Mesenchymal stem cell (in vitro differentiated cells and primary cell): ENCODE results near the gene CEACAM5.

Experiments
- DNase-seq: peaks from one replicate; pipeline ENCODE4 v3.0.0-alpha.2; 2013
- H2AFZ ChIP-seq: one replicate; pipeline ENCODE4 v1.6.1; 2013; ENCODE audit warnings: low read depth, mild to moderate bottlenecking, control low read depth, inconsistent platforms, low read length, moderate library complexity
- H2AK5ac ChIP-seq: 2 replicates; pipeline ENCODE4 v1.6.1; 2013; ENCODE audit warnings: low read length, moderate library complexity, mild to moderate bottlenecking, inconsistent platforms; ENCODE audit not compliant: severe bottlenecking
- H2BK120ac ChIP-seq: one replicate; pipeline ENCODE4 v1.6.1; 2013; ENCODE audit warnings: low read depth, mild to moderate bottlenecking, inconsistent platforms, low read length, moderate library complexity
- H2BK12ac ChIP-seq, 2 experiments: one replicate each; pipeline ENCODE4 v1.6.1; 2013; ENCODE audit warnings: inconsistent platforms in 2 of 2, low read length in 2 of 2, mild to moderate bottlenecking in 2 of 2, moderate library complexity in 2 of 2, control low read depth in 1 of 2
- H2BK15ac ChIP-seq: one replicate; pipeline ENCODE4 v1.6.1; 2013; ENCODE audit warnings: mild to moderate bottlenecking, low read depth, inconsistent platforms; ENCODE audit not compliant: poor library complexity, severe bottlenecking
- H2BK5ac ChIP-seq: 2 replicates; pipeline ENCODE4 v1.6.1; 2013; ENCODE audit warnings: low read depth, mild to moderate bottlenecking, low read length, control low read depth, inconsistent platforms; ENCODE audit not compliant: poor library complexity, severe bottlenecking
- H3K14ac ChIP-seq, 2 experiments: one replicate each; pipeline ENCODE4 v1.6.1; 2013; ENCODE audit warnings: inconsistent platforms in 2 of 2, low read length in 2 of 2, control low read depth in 1 of 2, mild to moderate bottlenecking in 1 of 2, moderate library complexity in 1 of 2
- H3K18ac ChIP-seq, 2 experiments: one replicate each; pipeline ENCODE4 v1.6.1; 2013; ENCODE audit warnings: inconsistent platforms in 2 of 2, low read length in 2 of 2, control low read depth in 1 of 2, low read depth in 1 of 2, mild to moderate bottlenecking in 1 of 2
- H3K23ac ChIP-seq, 2 experiments: one replicate each; pipeline ENCODE4 v1.6.1; 2013; ENCODE audit warnings: inconsistent platforms in 2 of 2, low read length in 2 of 2, mild to moderate bottlenecking in 2 of 2, moderate library complexity in 2 of 2, control low read depth in 1 of 2
- H3K27ac ChIP-seq: 2 replicates; pipeline ENCODE4 v1.5.1; 2013; ENCODE audit warnings: mild to moderate bottlenecking, moderate library complexity, low read length, control low read depth, inconsistent platforms; ENCODE audit not compliant: poor library complexity, severe bottlenecking
- H3K27me3 ChIP-seq, 2 experiments: 2 replicates each; pipeline versions ENCODE4 v1.6.1 to v1.7.0; 2013; ENCODE audit warnings: low read length in 2 of 2, mild to moderate bottlenecking in 2 of 2, moderate library complexity in 2 of 2, control low read depth in 1 of 2, inconsistent platforms in 1 of 2; ENCODE audit not compliant: control insufficient read depth in 1 of 2, insufficient read depth in 1 of 2
- H3K36me3 ChIP-seq, 2 experiments: 2 replicates each; pipeline versions ENCODE4 v1.6.1 to v1.7.0; 2013; ENCODE audit warnings: low read length in 2 of 2, control low read depth in 1 of 2, inconsistent platforms in 1 of 2, low read depth in 1 of 2, mild to moderate bottlenecking in 1 of 2; ENCODE audit not compliant: insufficient read depth in 2 of 2, control insufficient read depth in 1 of 2
- H3K4ac ChIP-seq, 2 experiments: one replicate each; pipeline ENCODE4 v1.6.1; 2013; ENCODE audit warnings: inconsistent platforms in 2 of 2, low read length in 2 of 2, mild to moderate bottlenecking in 2 of 2, moderate library complexity in 2 of 2, control low read depth in 1 of 2, low read depth in 1 of 2
- H3K4me1 ChIP-seq: 2 replicates; pipeline ENCODE4 v1.6.1; 2013; ENCODE audit warnings: low read depth, low read length, control low read depth; ENCODE audit not compliant: control insufficient read depth, insufficient read depth
- H3K4me2 ChIP-seq: 2 replicates; pipeline ENCODE4 v1.6.1; 2013; ENCODE audit warnings: low read length, mild to moderate bottlenecking, inconsistent platforms; ENCODE audit not compliant: poor library complexity, severe bottlenecking
- H3K4me3 ChIP-seq, 2 experiments: 2 replicates each; pipeline versions ENCODE4 v1.5.1 to v1.7.0; 2013; ENCODE audit warnings: low read length in 2 of 2, mild to moderate bottlenecking in 2 of 2, control low read depth in 1 of 2, low read depth in 1 of 2; ENCODE audit not compliant: insufficient read depth in 1 of 2
- H3K79me1 ChIP-seq: replicated peaks from 2 replicates; pipeline ENCODE4 v1.6.1; 2013; ENCODE audit warnings: mild to moderate bottlenecking, control low read depth, low read length, inconsistent platforms; ENCODE audit not compliant: poor library complexity, severe bottlenecking
- H3K9ac ChIP-seq: 2 replicates; pipeline ENCODE4 v1.7.0; 2013; ENCODE audit warnings: mild to moderate bottlenecking, low read length, moderate library complexity
- H3K9me3 ChIP-seq: 2 replicates; pipeline ENCODE4 v1.7.0; 2013; ENCODE audit warnings: mild to moderate bottlenecking, low read length; ENCODE audit not compliant: control insufficient read depth
- H4K8ac ChIP-seq: one replicate; pipeline ENCODE4 v1.6.1; 2013; ENCODE audit warnings: inconsistent platforms, mild to moderate bottlenecking, low read length, moderate library complexity
- H4K91ac ChIP-seq: one replicate; pipeline ENCODE4 v1.6.1; 2013; ENCODE audit warnings: mild to moderate bottlenecking, low read length, inconsistent platforms
- WGBS: methylation state at CpG from one replicate; pipeline ENCODE4 v1.1.7; 2013; ENCODE audit warnings: mixed read lengths; 5-methylcytosine and 5-hydroxymethylcytosine counted together

The CEACAM5 gene

GRCh38 chr19:41694196-41694595 lies 14.2 kb upstream of the CEACAM5 start:
- Histone ChIP-seq H3K18ac (no peak overlapping the region), H3K23ac (no peak overlapping the region), H3K27ac (no peak overlapping the region), H3K9ac (no peak overlapping the region), H3K4me1 (no peaks in the 10 kb centered on the region), H3K79me1 (no peaks in the 10 kb centered on the region), H3K27me3 (peaks cover 0 to 8% of the 10 kb centered on the region in 2 experiments), H4K91ac (no peak overlapping the region), H2BK120ac (no peak overlapping the region), H2BK5ac (no peak overlapping the region), H2AK5ac (no peak overlapping the region), H3K4me3 (no peak overlapping the region), H2AFZ (no peak overlapping the region), H3K9me3 (peaks cover 5% of the 10 kb centered on the region), H3K4me2 (no peak overlapping the region), H2BK15ac (no peak overlapping the region), H3K4ac (no peak overlapping the region), H3K36me3 (no peaks in the 10 kb centered on the region), H2BK12ac (no peak overlapping the region), H3K14ac (no peak overlapping the region), H4K8ac (no peak overlapping the region)
- WGBS: 39% methylated on average over 1 of the region's 1 CpG
- DNase-seq: no peak

DNA sequence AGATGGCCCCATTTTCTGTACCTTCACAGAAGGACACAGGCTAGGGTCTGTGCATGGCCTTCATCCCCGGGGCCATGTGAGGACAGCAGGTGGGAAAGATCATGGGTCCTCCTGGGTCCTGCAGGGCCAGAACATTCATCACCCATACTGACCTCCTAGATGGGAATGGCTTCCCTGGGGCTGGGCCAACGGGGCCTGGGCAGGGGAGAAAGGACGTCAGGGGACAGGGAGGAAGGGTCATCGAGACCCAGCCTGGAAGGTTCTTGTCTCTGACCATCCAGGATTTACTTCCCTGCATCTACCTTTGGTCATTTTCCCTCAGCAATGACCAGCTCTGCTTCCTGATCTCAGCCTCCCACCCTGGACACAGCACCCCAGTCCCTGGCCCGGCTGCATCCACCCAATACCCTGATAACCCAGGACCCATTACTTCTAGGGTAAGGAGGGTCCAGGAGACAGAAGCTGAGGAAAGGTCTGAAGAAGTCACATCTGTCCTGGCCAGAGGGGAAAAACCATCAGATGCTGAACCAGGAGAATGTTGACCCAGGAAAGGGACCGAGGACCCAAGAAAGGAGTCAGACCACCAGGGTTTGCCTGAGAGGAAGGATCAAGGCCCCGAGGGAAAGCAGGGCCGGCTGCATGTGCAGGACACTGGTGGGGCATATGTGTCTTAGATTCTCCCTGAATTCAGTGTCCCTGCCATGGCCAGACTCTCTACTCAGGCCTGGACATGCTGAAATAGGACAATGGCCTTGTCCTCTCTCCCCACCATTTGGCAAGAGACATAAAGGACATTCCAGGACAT lies 13.4 kb upstream of the CEACAM5 start:
- 64% methylated on average over 7 of the region's 8 CpGs for WGBS

DNA sequence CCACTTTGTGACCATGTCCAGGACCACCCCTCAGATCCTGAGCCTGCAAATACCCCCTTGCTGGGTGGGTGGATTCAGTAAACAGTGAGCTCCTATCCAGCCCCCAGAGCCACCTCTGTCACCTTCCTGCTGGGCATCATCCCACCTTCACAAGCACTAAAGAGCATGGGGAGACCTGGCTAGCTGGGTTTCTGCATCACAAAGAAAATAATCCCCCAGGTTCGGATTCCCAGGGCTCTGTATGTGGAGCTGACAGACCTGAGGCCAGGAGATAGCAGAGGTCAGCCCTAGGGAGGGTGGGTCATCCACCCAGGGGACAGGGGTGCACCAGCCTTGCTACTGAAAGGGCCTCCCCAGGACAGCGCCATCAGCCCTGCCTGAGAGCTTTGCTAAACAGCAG lies 12.7 kb upstream of the CEACAM5 start:
- no peaks in the 10 kb centered on the region for H3K36me3 ChIP-seq
- H3K79me1 ChIP-seq: no peaks in the 10 kb centered on the region
- 56% methylated on average over 2 of the region's 2 CpGs for WGBS
- H3K14ac ChIP-seq: no peak overlapping the region
- no peak overlapping the region for H3K4me2 ChIP-seq
- H3K18ac ChIP-seq: no peak overlapping the region
- H3K9me3 ChIP-seq: peaks cover 5% of the 10 kb centered on the region
- no peak overlapping the region for H3K4me3 ChIP-seq
- H3K9ac ChIP-seq: no peak overlapping the region
- H3K27ac ChIP-seq: no peak overlapping the region
- H3K27me3 ChIP-seq: peaks cover 0 to 11% of the 10 kb centered on the region in 2 experiments
- no peak overlapping the region for H2BK15ac ChIP-seq
- H2AFZ ChIP-seq: no peak overlapping the region
- no peak overlapping the region for H2AK5ac ChIP-seq
- no peak overlapping the region for H2BK12ac ChIP-seq
- no peak overlapping the region for H4K8ac ChIP-seq
- DNase-seq: no peak
- H3K4me1 ChIP-seq: no peaks in the 10 kb centered on the region
- H2BK5ac ChIP-seq: no peak overlapping the region
- H3K23ac ChIP-seq: no peak overlapping the region
- H3K4ac ChIP-seq: no peak overlapping the region
- H2BK120ac ChIP-seq: no peak overlapping the region
- H4K91ac ChIP-seq: no peak overlapping the region

More for the DNA sequence above, 13.4 kb upstream of the CEACAM5 start:
- no peak overlapping the region for H3K14ac ChIP-seq
- H3K79me1 ChIP-seq: no peaks in the 10 kb centered on the region
- no peak overlapping the region for H2BK15ac ChIP-seq
- peaks cover 0 to 8% of the 10 kb centered on the region in 2 experiments for H3K27me3 ChIP-seq
- no peak overlapping the region for H3K27ac ChIP-seq
- no peak overlapping the region for H3K4me3 ChIP-seq
- H2BK120ac ChIP-seq: no peak overlapping the region
- H4K91ac ChIP-seq: no peak overlapping the region
- H3K23ac ChIP-seq: no peak overlapping the region
- no peaks in the 10 kb centered on the region for H3K4me1 ChIP-seq
- no peak overlapping the region for H4K8ac ChIP-seq
- DNase-seq: no peak
- H3K36me3 ChIP-seq: no peaks in the 10 kb centered on the region
- no peak overlapping the region for H2AK5ac ChIP-seq
- no peak overlapping the region for H3K4me2 ChIP-seq
- H3K18ac ChIP-seq: no peak overlapping the region
- H2AFZ ChIP-seq: no peak overlapping the region
- no peak overlapping the region for H2BK5ac ChIP-seq
- H3K4ac ChIP-seq: no peak overlapping the region
- no peak overlapping the region for H2BK12ac ChIP-seq
- H3K9ac ChIP-seq: no peak overlapping the region
- H3K9me3 ChIP-seq: peaks cover 5% of the 10 kb centered on the region

- H4K91ac ChIP-seq: no peak overlapping the region
- peaks cover 5% of the 10 kb centered on the region for H3K9me3 ChIP-seq
- H2BK5ac ChIP-seq: no peak overlapping the region
- no peak overlapping the region for H3K18ac ChIP-seq
- H2BK120ac ChIP-seq: no peak overlapping the region
- H3K23ac ChIP-seq: no peak overlapping the region
- H2BK12ac ChIP-seq: no peak overlapping the region
- no peak overlapping the region for H3K27ac ChIP-seq
- H4K8ac ChIP-seq: no peak overlapping the region
- no peak overlapping the region for H3K9ac ChIP-seq
- peaks cover 0 to 17% of the 10 kb centered on the region in 2 experiments for H3K27me3 ChIP-seq
- no peaks in the 10 kb centered on the region for H3K79me1 ChIP-seq
- no peaks in the 10 kb centered on the region for H3K4me1 ChIP-seq
- no peak overlapping the region for H2AK5ac ChIP-seq
- no peak overlapping the region for H3K14ac ChIP-seq
- no peak overlapping the region for H3K4me3 ChIP-seq
- WGBS: 59% methylated on average over 6 of the region's 7 CpGs
- H3K36me3 ChIP-seq: no peaks in the 10 kb centered on the region
- no peak for DNase-seq
- no peak overlapping the region for H2BK15ac ChIP-seq
- no peak overlapping the region for H2AFZ ChIP-seq
- H3K4ac ChIP-seq: no peak overlapping the region
- no peak overlapping the region for H3K4me2 ChIP-seq
Observed at GRCh38 chr19:41696402-41697197, 11.8 kb upstream of the CEACAM5 start.
